Measurements from ENCODE around the gene YY1AP1.
"Not testable (repeated sequence)": the region's sequence is repeated elsewhere in the genome, so short reads cannot be mapped to it uniquely, and the experiment has no call there.

YY1AP1 gene

DNA sequence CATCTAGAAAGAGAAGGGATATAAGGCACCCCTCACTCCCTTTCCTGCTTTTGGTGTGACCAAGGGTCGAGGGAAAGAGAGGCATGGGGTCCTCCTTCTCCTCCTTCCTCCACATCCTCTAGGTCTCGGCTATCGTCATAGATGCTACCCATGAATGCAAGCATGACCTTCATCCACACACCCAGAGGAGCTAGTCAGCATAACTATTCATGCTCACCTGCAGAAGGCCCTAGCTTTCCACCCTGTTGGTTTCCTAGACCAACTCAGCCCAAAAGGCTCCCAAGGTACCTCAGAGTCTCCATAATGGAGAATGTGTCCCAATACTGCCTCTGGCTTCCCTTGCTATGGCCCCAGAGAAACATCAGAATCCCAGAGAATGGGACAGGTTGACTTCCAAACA, 45.3 kb downstream of the YY1AP1 start:
- DNase-seq = no peak

DNA sequence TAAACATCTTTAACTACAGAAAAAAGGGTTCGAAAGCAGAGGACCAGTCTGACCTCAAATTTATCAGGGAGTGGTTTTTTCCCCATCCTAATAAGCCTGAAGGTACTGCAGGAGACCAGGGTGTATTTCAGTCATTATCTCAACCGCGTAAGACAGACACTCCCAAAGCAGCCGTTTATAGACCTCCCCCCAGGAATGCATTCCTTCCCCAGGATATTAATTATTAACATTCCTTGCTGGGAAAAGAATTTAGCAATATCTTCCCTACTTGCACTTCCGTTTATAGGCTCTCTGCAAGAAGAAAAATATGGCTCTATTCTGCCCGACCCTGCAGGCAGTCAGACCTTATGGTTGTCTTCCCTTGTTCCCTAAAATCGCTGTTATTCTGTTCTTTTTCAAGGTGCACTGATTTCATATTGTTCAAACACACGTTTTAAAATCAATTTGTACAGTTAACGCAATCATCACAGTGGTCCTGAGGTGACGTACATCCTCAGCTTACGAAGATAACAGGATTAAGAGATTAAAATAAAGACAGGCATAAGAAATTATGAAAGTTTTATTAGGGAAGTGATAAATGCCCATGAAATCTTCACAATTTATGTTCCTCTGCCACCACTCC, 45.9 kb downstream of the YY1AP1 start:
- DNase-seq = not testable (repeated sequence)

- no peak for DNase-seq
Measured at GRCh38 chr1:155640367-155640766, 48.2 kb downstream of the YY1AP1 start.

GRCh38 chr1:155636397-155637153, 52.0 kb downstream of the YY1AP1 start:
- no peak for DNase-seq

GRCh38 chr1:155626428-155626827, 62.1 kb downstream of the YY1AP1 start:
- DNase-seq = not testable (repeated sequence)

- DNase-seq = no peak
Measured at GRCh38 chr1:155623357-155623756, 65.2 kb downstream of the YY1AP1 start.

- no peak for DNase-seq
Measured at GRCh38 chr1:155622191-155622590, 66.4 kb downstream of the YY1AP1 start.

GRCh38 chr1:155613226-155613625, 75.3 kb downstream of the YY1AP1 start:
- not testable (repeated sequence) for DNase-seq

GRCh38 chr1:155610257-155610647, 78.3 kb downstream of the YY1AP1 start:
- DNase-seq = not testable (repeated sequence)

DNA sequence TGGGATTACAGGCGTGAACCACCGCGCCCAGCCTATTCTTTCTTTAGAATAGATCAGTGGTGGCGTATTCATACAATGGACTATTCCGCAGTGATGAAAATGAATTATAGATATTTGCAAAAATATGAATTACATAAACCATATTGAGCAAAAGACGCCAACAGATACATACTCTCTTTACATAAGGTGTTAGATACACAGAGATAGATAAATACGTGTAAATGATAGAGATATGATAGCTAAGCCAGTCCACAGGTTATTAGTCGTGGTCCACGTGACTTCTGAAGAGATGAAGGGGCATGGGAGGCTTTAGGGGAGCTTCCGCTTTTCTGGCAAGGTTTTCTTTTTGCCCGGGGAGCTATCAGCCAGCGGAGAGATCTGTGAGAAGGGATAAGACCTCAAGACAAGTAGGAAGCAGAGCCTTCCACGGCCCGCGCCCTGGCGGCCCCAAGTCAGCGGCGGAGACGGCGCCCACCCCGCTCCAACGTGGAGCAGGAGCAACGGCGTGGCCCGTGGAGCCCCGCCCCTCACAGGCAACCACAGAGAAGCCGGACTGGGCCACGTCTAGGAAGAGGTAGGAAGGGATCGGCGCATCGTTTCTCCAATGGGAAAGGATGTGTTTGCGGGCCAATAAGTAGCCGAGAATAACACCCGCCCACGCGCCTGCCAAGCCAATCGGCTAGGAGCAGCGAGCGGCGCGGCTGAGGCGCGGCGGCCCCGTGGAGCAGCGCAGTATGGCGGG, 78.9 kb downstream of the YY1AP1 start, which contains the start of gene MSTO1:
MSTO1 (plus strand) TSS at position 704 of the 742 bp plus-strand sequence; CDS start at position 735, 31 bp downstream.
- peak; percentile 95 for DNase-seq

All from NCI-H1436 (cell line).